ENCODE measurements around the gene ATXN1.

Gene ATXN1

DNA sequence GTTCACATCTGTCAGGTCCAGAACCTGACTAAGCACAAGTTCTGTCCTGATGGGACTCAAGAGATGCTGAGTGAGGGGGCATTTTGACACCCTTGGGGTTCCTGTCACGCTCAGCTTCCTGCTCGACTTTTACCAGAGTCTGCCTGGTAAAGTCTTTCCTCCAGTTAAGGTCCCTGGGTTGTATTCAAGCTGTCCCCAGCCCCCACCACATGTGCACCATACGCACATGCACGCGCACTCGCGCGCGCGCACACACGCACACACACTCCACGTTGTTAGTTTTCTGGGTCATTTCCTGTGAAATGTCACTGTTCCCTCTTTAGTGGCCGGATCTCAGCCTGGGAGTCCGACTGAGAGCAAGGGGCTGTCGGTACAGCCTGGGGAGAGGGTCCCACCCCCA lies 356.8 kb downstream of the ATXN1 start:
- Mint-ChIP-seq H3K27me3 (ENCODE audit: low read depth, poor library complexity) (peaks cover 13% of the 10 kb centered on the region), H3K27ac (peak overlapping the region; percentile 84), H3K36me3 (ENCODE audit: low read depth) (peaks cover 14% of the 10 kb centered on the region), H3K4me1 (peaks cover 22% of the 10 kb centered on the region), H3K4me3 (no peak overlapping the region), H3K9me3 (peaks cover 21% of the 10 kb centered on the region)
- TF ChIP-seq, protein P1, sequence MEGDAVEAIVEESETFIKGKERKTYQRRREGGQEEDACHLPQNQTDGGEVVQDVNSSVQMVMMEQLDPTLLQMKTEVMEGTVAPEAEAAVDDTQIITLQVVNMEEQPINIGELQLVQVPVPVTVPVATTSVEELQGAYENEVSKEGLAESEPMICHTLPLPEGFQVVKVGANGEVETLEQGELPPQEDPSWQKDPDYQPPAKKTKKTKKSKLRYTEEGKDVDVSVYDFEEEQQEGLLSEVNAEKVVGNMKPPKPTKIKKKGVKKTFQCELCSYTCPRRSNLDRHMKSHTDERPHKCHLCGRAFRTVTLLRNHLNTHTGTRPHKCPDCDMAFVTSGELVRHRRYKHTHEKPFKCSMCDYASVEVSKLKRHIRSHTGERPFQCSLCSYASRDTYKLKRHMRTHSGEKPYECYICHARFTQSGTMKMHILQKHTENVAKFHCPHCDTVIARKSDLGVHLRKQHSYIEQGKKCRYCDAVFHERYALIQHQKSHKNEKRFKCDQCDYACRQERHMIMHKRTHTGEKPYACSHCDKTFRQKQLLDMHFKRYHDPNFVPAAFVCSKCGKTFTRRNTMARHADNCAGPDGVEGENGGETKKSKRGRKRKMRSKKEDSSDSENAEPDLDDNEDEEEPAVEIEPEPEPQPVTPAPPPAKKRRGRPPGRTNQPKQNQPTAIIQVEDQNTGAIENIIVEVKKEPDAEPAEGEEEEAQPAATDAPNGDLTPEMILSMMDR (IDR thresholded peaks at IDR 0.05) = no peak
- DNase-seq = no peak

DNA sequence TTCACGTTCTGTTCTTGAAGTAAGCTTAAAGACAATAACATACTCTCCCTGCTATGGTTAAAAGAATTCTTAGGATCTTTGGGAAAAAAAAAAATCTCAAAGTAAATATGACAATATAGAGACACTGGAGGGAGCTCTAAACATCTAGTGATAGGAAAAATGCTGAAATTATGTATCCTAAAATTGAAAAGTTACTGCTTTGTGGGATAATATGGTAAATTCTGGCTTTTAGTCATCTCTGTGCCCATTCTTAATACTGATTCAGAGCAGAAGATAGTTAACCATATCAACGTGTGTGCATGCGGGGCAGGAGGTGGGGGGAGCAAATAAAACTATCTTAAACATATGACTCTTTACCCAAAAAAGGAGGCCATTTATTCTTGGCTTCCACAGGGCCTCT lies 357.4 kb downstream of the ATXN1 start:
- H3K36me3 Mint-ChIP-seq (ENCODE audit: low read depth) = peaks cover 14% of the 10 kb centered on the region
- no peak overlapping the region for H3K4me3 Mint-ChIP-seq
- DNase-seq = no peak
- H3K27me3 Mint-ChIP-seq (ENCODE audit: low read depth, poor library complexity) = peaks cover 15% of the 10 kb centered on the region
- TF ChIP-seq, protein P1 (IDR thresholded peaks at IDR 0.05) = no peak
- peaks cover 22% of the 10 kb centered on the region for H3K4me1 Mint-ChIP-seq
- H3K27ac Mint-ChIP-seq = no peak overlapping the region
- H3K9me3 Mint-ChIP-seq = peaks cover 21% of the 10 kb centered on the region

DNA sequence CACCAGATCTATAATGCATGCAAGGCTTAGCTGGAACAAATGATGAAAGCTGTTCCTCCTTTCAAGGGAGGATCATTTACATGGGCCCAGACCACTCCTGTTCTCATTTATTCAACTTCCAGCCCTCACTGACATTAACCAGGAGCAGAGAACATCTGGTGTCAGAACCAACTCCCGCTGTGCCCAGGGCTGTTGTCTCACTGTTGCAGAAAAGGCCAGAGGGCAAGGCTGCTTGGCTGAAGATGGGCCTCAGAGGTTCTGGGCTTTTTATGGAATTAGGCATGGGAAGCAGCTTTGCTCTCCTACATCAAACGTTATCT lies 358.7 kb downstream of the ATXN1 start:
- Mint-ChIP-seq H3K27ac (peak overlapping the region; percentile 25), H3K4me3 (no peak overlapping the region), H3K4me1 (peaks cover 22% of the 10 kb centered on the region), H3K9me3 (peaks cover 21% of the 10 kb centered on the region), H3K36me3 (ENCODE audit: low read depth) (peaks cover 14% of the 10 kb centered on the region), H3K27me3 (ENCODE audit: low read depth, poor library complexity) (peaks cover 17% of the 10 kb centered on the region)
- DNase-seq = no peak
- TF ChIP-seq, protein P1 (IDR thresholded peaks at IDR 0.05) = no peak

DNA sequence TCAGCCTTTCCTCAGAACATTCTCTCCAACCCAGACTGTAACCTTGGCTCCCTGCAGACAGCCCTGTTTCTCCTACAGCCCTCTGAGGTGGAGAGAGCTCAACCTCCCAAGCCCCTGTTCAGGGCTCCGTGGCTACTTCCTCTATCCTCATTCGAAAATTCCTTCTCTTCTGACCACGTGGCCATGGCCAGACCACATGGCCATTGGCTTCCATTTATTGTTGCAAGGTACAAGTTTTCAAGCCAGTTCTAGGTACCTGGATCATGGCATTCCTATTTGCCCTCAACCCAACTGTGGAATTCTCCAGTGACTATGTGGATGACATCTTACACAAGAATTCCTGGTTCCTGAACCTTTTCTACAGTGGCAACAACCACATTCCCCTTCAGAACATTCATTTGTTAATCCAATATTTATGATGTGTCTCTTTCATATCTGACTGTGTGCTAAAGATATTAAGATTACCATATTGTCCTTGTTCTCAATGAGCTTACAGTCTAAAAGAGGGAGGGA lies 361.0 kb downstream of the ATXN1 start:
- no peak overlapping the region for H3K27ac Mint-ChIP-seq
- DNase-seq = no peak
- TF ChIP-seq, protein P1 (IDR thresholded peaks at IDR 0.05) = no peak
- peaks cover 14% of the 10 kb centered on the region for H3K36me3 Mint-ChIP-seq (ENCODE audit: low read depth)
- H3K9me3 Mint-ChIP-seq = peaks cover 21% of the 10 kb centered on the region
- H3K4me3 Mint-ChIP-seq = no peak overlapping the region
- peaks cover 13% of the 10 kb centered on the region for H3K27me3 Mint-ChIP-seq (ENCODE audit: low read depth, poor library complexity)
- peaks cover 17% of the 10 kb centered on the region for H3K4me1 Mint-ChIP-seq

DNA sequence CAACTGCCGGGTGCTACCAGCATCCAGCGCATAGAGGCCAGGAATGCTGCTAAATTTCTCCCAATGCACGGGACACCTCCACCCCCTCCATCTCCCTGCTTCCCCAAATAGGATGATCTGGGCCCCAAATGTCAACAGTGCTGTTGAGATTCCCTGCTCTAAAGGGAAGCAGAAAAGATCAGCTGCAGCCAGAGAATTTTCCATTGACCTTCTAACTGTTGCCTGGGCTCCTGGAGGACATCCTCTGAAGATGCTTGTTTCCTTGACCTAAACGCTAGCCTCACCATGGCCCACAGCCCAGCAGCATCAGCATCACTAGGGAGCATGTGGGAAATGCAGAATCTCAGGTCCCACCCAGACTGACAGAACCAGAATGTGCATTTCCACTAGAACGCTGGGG lies 361.6 kb downstream of the ATXN1 start:
- Mint-ChIP-seq H3K27me3 (ENCODE audit: low read depth, poor library complexity) (peaks cover 13% of the 10 kb centered on the region), H3K9me3 (peaks cover 21% of the 10 kb centered on the region), H3K27ac (no peak overlapping the region), H3K36me3 (ENCODE audit: low read depth) (peaks cover 14% of the 10 kb centered on the region), H3K4me3 (no peak overlapping the region), H3K4me1 (peaks cover 11% of the 10 kb centered on the region)
- DNase-seq = no peak
- TF ChIP-seq, protein P1 (IDR thresholded peaks at IDR 0.05) = no peak

- H3K4me1 Mint-ChIP-seq = peaks cover 6% of the 10 kb centered on the region
- TF ChIP-seq, protein P1 (IDR thresholded peaks at IDR 0.05) = no peak
- DNase-seq = no peak
- no peak overlapping the region for H3K4me3 Mint-ChIP-seq
- peaks cover 14% of the 10 kb centered on the region for H3K36me3 Mint-ChIP-seq (ENCODE audit: low read depth)
- peaks cover 11% of the 10 kb centered on the region for H3K27me3 Mint-ChIP-seq (ENCODE audit: low read depth, poor library complexity)
- H3K9me3 Mint-ChIP-seq = peaks cover 21% of the 10 kb centered on the region
- H3K27ac Mint-ChIP-seq = no peak overlapping the region
These were observed 362.1 kb downstream of the ATXN1 start for GRCh38 chr6:16399158-16399557.
